ENCODE data around the gene B4GALT1. TPM values are rescaled to one million over a fixed set of nuclear protein-coding genes. Genes with fewer than 3 reads are reported as not detected.
A peak's percentile ranks its signal among the peaks of the same experiment; 100 is the strongest.

B4GALT1 gene
- total and polyA plus RNA-seq, 8 donors, result 6.4 to 125 (median 24.9) TPM

DNA sequence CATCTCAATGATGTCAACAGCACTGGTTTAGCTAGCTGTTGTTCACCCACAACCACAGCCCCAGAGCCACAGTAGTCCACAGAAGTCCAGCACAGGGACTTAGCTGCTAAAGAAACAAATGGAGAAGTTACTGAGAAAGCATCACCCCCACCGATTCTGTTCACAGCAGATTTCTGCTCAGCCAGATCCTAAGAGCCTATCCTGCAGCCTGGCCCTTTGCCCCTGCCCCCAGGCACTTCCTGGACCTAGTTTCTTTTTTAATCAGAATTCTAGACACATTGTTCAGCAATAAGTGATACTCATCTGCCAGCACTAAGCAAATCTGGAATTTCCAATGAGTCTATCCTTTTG lies 7.4 kb downstream of the B4GALT1 start:
- TF ChIP-seq EP300 (IDR thresholded peaks at IDR 0.05), result no peak
- TF ChIP-seq POLR2AphosphoS5 (IDR thresholded peaks at IDR 0.05), result peak in 1 of 3 donors; percentile 37
- Histone ChIP-seq H3K36me3 (no peaks in the 10 kb centered on the region), H3K9me3 (no peaks in the 10 kb centered on the region), H3K27ac (peak overlapping the region; percentile 63 to 99 (median 97)), H3K4me1 (peaks cover 75 to 100% (median 96%) of the 10 kb centered on the region in 4 donors), H3K27me3 (no peaks in the 10 kb centered on the region), H3K4me3 (peak overlapping the region in 1 of 4 donors; percentile 1)
- WGBS, 5 donors, result 0 to 8% (median 2%) methylated on average over 1 of the region's 1 CpG
- peak; percentile 50 to 73 for DNase-seq
- intact Hi-C loops (cut with DNase I; ENCODE audit: low total_unique reads), result no loop called here

- 13 to 25% (median 15%) methylated on average over 9 of the region's 9 CpGs for WGBS, 5 donors
- DNase-seq, result peak in 1 of 2 donors; percentile 90
- Histone ChIP-seq H3K27ac (peak overlapping the region; percentile 63 to 99 (median 97)), H3K4me1 (peaks cover 72 to 100% (median 97%) of the 10 kb centered on the region in 4 donors), H3K36me3 (no peaks in the 10 kb centered on the region), H3K27me3 (no peaks in the 10 kb centered on the region), H3K9me3 (no peaks in the 10 kb centered on the region), H3K4me3 (peak overlapping the region in 1 of 4 donors; percentile 1)
- intact Hi-C loops (cut with DNase I; ENCODE audit: low total_unique reads), result no loop called here
- no peak for TF ChIP-seq EP300 (IDR thresholded peaks at IDR 0.05)
- TF ChIP-seq POLR2AphosphoS5 (IDR thresholded peaks at IDR 0.05), result peak in 2 of 3 donors; percentile 18 to 21
Observed at GRCh38 chr9:33158843-33159776, 8.0 kb downstream of the B4GALT1 start.

DNA sequence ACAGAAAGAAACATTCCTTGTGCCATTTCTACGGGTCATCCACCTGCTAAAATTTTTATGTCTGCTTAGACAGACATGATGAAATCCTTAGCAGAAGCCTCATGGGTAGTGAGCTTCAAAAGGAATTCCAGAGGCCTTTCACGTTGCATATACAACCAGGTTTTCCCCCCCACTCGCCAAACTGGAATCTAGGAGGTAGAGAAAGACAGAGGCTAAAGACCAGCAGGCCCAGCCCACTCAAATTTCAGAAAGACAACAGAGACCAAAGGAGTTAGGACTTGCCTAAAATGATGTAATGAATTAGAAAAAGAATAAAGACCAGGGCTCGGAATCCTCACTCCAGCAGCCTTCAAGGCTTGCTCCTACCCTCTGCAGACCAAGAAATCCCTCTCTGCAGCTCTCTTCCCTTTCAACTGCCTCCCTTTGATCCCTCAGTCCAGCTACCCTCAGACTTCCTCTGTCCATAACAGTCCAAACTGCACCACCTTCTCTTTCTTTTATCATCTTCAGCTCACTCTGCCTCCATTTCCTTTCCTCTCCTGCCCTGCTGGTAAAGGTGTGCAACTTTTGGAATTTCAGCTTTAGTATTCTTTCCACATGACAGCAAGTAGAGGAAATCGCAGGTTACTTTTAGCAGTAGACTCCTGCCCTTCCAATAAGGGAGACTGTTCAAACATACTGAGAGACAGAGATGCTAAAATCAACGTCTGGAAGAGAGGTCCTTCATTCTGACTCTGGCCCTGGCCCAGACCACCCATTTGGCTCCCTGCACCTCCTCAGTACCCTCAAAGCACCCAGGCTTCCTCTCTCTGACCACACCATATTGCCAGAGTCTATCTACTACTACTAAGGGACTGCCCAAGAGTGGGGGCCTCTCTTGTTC lies 8.9 kb downstream of the B4GALT1 start:
- H3K36me3 ChIP-seq, result no peaks in the 10 kb centered on the region
- intact Hi-C loops (cut with DNase I; ENCODE audit: low total_unique reads), result no loop called here
- no peak overlapping the region for H3K4me3 ChIP-seq
- H3K27me3 ChIP-seq, result no peaks in the 10 kb centered on the region
- peak overlapping the region; percentile 63 to 99 (median 97) for H3K27ac ChIP-seq
- no peaks in the 10 kb centered on the region for H3K9me3 ChIP-seq
- WGBS, 5 donors, result 42 to 57% (median 48%) methylated on average over 6 of the region's 6 CpGs
- TF ChIP-seq POLR2A (IDR thresholded peaks at IDR 0.05), result peak in 1 of 4 donors; percentile 1
- TF ChIP-seq POLR2AphosphoS5 (IDR thresholded peaks at IDR 0.05), result no peak
- H3K4me1 ChIP-seq, result peaks cover 63 to 100% (median 91%) of the 10 kb centered on the region in 4 donors
- DNase-seq, result no peak

- Histone ChIP-seq H3K4me1 (peaks cover 53 to 100% (median 86%) of the 10 kb centered on the region in 4 donors), H3K9me3 (no peaks in the 10 kb centered on the region), H3K36me3 (no peaks in the 10 kb centered on the region), H3K4me3 (no peak overlapping the region), H3K27me3 (no peaks in the 10 kb centered on the region), H3K27ac (peak overlapping the region in 3 of 5 donors; percentile 5 to 99 (median 97))
- TF ChIP-seq CTCF (IDR thresholded peaks at IDR 0.05) (no peak), EP300 (IDR thresholded peaks at IDR 0.05) (no peak)
- intact Hi-C loops (cut with DNase I; ENCODE audit: low total_unique reads), result no loop called here
- no peak for DNase-seq
- 67 to 78% (median 75%) methylated on average over 4 of the region's 4 CpGs for WGBS, 5 donors
Observed at GRCh38 chr9:33155393-33155792, 11.7 kb downstream of the B4GALT1 start.

DNA sequence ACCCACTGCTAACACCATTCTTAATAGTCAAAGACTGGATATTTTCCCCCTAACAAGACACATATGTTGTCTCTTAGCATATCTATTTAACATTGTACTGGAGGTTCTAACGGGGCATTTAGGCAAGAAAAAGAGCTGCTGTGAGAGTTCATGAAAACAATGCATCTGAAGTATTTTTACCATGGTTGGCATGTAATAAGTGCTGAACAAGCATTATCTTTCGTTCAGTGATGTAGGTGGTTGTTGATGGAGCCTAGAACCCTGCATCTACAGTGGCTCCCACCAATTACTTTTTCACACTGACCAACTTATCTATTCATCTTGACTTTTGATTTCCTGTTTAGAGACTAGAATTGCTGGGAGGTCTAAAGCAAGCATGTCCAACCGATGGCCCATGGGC lies 12.8 kb downstream of the B4GALT1 start:
- TF ChIP-seq POLR2A (IDR thresholded peaks at IDR 0.05), result no peak
- TF ChIP-seq CTCF (IDR thresholded peaks at IDR 0.05), result no peak
- TF ChIP-seq EP300 (IDR thresholded peaks at IDR 0.05), result no peak
- TF ChIP-seq POLR2AphosphoS5 (IDR thresholded peaks at IDR 0.05), result no peak
- WGBS, 5 donors, result 49 to 60% (median 57%) methylated on average over 3 of the region's 3 CpGs
- Histone ChIP-seq H3K9me3 (no peaks in the 10 kb centered on the region), H3K27ac (peak overlapping the region in 3 of 5 donors; percentile 4 to 99 (median 5)), H3K27me3 (no peaks in the 10 kb centered on the region), H3K4me1 (peaks cover 44 to 96% (median 82%) of the 10 kb centered on the region in 4 donors), H3K36me3 (no peaks in the 10 kb centered on the region), H3K4me3 (no peak overlapping the region)
- DNase-seq, result no peak
- intact Hi-C loops (cut with DNase I; ENCODE audit: low total_unique reads), result no loop called here
